ENCODE data around the gene MLH1.

Gene MLH1

GRCh38 chr3:36993326-36994283, at the start of gene MLH1:
MLH1 (plus strand) TSS chr3:36993518; CDS start chr3:36993548, 30 bp downstream.
- TF ChIP-seq CTCF (IDR thresholded peaks at IDR 0.05), result no peak

DNA sequence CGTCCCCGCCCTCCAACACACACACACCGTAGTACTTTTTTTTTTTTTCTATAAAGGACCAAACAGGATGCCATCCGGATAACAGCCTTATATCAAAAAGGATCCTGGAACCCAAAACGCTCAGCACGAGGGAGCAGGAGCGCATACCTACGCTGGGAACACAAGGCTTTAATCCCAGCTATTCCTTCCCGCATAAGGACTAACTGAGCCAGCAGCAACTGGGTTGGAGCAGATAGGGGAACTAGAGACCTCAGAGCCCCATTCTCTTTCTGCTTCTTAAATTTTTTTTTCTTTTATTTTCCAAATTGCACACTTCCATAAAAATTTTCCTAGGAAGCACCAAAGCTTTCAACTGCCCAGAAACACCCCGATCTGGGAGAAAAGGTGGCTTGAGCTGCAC, 49.7 kb upstream of the MLH1 start:
- TF ChIP-seq CTCF (IDR thresholded peaks at IDR 0.05), result no peak

DNA sequence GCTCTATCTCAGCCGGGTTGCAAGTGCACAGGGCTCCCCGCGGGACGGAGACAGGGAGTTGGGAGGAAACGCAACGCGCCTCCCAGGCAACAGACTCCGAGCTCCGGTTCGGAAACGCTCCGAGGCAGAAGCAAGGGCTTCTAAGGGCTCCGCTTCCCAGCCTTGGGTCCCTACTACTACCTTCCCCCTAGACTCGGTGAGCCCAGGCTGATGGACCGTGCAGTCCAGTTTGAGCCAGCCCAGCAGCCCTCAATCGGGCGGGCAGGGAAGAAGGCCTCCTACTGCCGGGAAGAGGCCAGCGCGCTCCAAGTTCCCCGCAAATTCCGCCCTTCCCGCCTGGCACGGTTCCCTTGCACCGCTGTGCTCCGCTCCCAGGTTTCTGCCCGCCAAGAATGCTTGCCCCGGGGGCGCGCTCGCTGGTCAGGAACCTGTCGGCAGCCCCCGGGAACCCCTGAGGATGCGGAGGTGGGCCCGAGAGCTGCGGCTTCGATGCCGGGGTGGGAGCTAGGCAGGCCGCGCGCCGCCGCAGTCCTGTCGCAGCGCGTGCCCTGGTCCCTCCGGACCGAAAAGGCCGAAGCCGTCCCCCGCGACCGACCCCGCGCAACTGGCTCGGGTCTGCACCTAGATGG, 49.2 kb upstream of the MLH1 start:
- TF ChIP-seq CTCF (IDR thresholded peaks at IDR 0.05), result no peak

DNA sequence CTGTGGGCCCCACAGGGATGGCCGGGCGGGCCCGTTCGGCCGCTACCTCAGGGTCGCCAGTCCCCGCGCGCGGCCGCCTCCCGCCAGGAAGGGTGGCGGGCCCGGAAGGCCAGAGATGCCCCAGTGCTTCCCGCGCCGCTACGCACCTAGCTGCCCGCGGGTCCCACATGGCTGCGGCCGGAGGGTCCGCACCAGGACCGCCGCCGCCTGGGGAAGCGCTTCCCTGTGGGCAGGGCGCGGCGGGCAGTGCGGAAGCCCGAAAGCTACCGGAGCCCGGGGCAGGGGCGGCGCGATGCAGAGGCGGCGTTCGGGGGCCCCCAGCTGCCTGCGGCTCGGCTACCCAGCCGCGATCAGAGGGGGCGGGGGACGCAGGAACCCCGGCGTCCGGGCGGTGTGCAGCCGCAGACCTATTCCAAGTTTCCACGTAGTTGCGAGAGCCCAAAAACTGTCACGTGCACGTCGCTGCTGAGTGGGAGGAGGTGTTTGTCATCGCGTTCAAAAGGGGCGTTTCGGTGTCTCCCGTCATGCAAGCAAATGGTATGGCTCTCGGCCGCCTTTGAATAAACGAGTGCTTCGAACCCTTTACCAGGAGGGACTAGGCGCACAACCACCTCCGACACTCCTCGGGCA, 48.6 kb upstream of the MLH1 start, which contains the start of gene TRANK1:
TRANK1 (minus strand) TSS at position 414 of the 630 bp plus-strand sequence; CDS start at position 169, 245 bp downstream.
- TF ChIP-seq CTCF (IDR thresholded peaks at IDR 0.05), result no peak

- TF ChIP-seq CTCF (IDR thresholded peaks at IDR 0.05), result no peak
Observed at GRCh38 chr3:36945333-36945980, 47.9 kb upstream of the MLH1 start.

GRCh38 chr3:36954452-36955134, 38.7 kb upstream of the MLH1 start:
- no peak for TF ChIP-seq CTCF (IDR thresholded peaks at IDR 0.05)

Measured in LNCAP (cell line).